Superior temporal gyrus (tissue), 1 donor: ENCODE results near the gene FCRL5.
A peak's percentile ranks its signal among the peaks of the same experiment; 100 is the strongest.
"Not testable (repeated sequence)": the region's sequence is repeated elsewhere in the genome, so short reads cannot be mapped to it uniquely, and the experiment has no call there.

Experiments
- DNase-seq: peaks from one replicate; pipeline ENCODE4 v3.0.0-alpha.2; 2016; ENCODE audit errors: extremely low spot score

FCRL5 gene

DNA sequence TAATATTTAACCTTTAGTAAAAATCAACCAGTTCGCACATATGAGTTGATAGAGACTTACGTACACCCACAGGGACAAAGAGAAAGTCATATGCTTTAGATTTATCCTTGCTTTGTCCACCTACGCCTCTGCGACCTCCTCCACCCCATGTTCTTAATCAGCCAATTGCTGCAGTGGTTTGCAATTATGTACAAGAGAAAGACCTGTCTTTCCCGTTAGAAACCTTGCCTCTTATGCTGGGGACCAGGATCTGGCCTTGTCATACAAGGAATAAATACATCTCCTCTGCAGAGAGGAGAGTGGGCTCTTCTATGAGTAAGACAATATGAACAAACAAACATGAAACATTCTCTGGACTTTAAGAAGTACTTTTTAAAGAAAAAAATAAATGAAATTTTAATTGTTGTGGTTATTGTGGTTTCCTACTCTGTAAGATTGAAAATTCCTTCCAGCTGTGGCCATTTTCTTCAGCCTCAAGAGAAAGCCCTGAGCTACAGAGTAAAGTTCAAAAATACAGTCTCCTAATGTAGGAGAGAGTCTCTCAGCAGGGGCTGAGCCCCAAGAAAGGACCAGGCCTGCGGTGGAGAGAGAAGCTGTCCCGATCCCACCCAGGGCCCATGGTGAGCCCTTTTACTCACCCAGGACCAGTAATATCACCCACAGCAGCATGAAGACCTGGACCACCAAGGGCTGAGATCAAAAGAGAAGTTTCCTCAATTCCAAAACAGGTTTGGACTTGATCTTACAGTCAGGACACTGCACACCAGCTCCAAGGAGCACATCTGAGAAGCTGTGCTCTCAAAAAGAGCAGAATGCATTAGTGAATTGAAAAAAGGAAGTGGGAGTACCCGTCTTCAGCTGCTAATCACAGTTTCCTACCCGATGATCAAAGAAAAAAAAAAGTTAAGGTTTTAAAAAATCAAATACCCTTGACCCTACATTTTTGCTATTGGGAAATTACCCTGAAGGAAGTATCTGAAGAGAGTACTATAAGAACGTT is at the start of gene FCRL5:
Gene FCRL5, minus strand, starts transcription at position 822 of the 1,000 bp plus-strand sequence. Its CDS starts 153 bp downstream, at position 669.
- DNase-seq: no peak

DNA sequence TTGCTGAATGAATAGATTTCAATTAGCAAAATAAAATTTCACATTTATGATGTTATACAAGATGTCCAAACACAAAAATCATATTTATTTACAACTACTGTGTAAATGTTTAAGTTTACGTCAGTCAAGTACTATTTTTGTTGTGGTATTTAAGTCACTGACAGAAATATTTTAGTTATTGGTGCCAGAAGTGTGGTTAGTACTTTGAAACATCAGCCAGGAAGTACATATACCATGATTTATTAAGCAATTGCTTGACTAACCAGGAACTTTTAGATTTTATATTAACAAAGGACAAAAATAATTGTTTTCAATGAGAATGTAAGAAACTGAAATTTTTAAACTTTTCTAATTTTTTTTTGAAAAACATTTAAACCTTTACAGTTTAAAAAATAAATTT is 47.9 kb upstream of the FCRL5 start:
- no peak for DNase-seq

DNA sequence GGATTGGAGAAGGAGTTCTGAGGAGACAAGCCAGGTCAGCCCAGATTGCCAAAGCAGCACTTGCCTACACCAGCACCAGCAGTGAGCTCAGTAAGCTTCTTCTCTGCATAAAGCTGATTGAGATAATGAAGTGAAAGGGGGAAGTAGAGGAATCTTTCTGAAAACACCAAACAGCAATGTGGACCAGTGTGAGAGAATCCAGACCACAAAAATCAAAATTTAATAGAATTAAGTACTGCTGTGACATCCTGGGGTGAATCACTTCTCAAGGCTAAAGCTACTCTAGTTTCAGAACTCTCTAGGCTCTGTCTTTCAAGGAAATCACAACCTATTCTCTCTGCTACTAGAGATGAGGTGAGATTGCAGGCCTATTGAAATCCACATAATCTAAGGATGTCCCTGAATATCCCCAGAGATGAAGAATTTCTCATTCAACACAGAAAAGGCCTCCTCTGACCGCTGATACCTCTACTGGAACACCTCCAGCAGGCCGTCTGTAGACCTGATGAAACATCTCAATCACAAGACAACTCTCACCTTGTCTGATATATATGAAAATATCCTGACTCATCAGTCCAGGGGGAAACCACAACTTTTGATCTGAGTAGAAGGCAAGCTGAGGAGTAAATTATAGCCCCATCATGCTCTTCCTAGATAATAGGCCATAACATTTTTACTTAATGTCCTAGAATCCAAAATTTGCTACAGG is 45.8 kb upstream of the FCRL5 start, which contains the start of gene FCRL4:
Gene FCRL4, minus strand, starts transcription at position 127 of the 709 bp plus-strand sequence. CDS start 141 bp downstream, outside the sequence.
- no peak for DNase-seq

DNA sequence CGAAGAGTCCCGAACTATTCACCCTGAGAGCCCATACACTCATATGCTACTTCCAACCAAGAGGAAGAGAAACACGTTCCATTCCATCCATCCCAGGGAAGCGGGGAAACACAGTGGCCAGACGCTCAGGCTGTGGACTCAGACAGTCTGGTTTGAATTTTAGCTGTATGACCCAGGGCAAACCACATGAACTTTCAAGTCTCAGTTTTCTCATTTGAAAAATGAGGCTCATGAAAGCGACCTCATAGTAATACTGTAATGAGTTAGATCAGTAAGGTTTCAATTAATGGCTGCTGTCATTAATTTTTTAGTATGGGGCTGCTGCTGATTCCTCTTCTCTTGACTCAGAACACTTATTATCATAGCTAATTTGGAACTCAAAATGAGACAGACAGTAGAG is 44.1 kb upstream of the FCRL5 start:
- DNase-seq: no peak

- no peak for DNase-seq
Observed at GRCh38 chr1:157595356-157595755, 43.0 kb upstream of the FCRL5 start.

DNA sequence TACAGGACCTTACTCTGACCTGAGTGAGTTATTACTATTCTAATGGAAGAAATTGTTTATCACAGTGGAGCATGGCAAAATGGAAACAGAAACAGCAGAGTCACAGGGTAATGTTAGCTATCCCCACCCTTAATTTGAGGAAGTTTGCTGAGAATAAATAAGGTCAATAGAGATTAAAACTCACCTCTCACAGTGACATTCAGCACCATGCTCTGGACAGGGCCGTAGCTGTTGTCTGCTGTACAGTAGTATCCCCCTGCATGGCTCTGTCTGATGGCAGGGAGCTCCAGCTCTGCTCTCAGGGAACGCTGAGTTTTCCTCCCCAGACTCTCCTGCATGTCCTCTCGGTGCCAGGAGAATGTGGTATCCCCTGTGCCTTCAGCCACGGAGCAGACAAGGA is 33.7 kb upstream of the FCRL5 start:
- no peak for DNase-seq

- no peak for DNase-seq
Observed at GRCh38 chr1:157584503-157584902, 32.2 kb upstream of the FCRL5 start.

- no peak for DNase-seq
Observed at GRCh38 chr1:157580828-157581210, 28.5 kb upstream of the FCRL5 start.

GRCh38 chr1:157580179-157580827 is 28.0 kb upstream of the FCRL5 start:
- DNase-seq: peak; percentile 85

GRCh38 chr1:157577420-157577819 is 25.1 kb upstream of the FCRL5 start:
- no peak for DNase-seq

DNA sequence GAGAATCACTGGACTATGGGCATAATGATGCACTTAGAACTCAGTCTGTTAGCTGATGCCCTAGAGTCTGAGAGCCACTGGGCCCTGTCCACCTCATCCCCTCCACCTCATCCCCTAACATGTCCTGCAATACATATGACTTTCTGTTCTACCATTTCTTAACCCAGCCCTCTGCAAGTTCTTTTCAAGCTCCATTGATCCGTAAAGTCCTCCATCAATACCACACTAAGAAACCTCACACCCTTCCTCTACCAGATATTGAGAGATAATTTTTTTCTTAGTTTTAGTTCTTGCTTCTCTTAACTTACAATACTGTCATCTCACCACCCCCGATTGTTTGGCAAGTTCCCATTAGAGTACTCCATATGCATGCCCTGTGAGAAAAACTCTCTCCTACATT is 23.4 kb upstream of the FCRL5 start:
- DNase-seq: no peak

DNA sequence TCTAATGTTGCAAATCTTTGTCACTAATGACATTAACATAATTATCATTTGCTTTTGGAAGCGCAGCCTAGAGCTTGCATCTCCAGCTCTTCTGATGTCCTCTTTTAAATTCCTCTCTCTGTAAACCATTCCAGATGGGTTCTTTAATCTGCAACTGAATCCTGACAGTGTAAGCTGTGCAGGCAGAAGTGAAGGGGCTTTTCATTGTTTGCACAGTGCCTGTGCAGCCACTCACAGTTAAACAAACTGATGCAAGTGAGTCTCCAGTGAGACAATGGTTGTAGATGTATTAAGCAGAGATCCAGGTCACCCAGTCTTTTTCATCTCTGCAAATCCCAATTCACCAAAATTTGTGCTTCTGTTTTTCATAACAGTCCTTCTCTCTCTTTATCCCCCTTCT is 22.5 kb upstream of the FCRL5 start:
- no peak for DNase-seq

DNA sequence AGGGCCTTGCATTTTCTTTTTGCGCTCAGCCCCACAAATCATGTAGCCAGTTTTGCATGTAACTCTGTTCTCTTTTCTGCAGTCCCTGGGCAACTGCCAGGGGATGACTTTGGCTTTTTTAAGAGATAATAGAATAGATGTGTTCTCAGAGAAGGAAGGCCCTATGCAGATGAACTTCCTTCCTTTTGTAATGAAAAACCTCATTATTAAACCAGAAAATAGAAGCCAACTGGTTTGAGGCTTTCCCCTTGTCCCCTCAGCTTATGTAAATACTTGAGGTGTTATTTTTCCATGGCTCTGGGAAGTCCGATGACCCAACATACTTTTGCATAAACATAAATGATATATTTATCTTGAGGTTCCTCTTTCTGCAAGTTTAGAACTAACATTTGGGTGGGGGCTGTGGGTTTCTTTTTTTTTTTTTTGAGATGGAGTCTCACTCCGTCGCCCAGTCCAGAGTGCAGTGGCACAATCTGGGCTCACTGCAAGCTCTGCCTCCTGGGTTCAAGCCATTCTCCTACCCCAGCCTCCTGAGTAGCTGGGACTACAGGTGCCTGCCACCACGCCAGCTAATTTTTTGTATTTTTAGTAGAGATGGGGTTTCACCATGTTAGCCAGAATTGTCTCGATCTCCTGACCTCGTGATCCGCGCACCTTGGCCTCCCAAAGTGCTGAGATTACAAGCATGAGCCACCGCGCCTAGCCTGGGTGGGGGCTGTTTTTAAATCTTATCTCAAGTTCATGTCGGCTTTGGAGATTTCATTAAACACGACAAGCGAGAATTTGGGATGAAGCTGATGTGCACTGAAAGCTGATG is 14.4 kb upstream of the FCRL5 start:
- no peak for DNase-seq

DNA sequence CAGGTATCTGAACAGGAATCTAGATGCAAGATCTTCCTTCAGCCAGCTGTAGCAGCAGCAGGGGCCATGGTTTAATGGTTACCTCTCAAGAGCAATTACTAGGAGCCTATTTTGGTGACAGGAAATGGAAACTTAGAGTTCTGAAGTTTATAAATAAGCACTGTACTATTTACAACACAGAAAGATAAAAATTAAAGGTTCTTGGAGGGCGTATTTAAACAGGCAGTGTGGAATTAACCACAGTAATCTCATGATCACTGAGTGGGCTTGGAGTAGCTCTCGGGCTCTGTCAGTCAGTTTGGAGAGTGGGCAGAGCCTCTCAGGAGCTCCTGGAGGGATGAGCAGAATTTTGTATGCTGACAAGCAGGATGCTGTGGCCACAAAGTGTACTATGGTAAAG is 10.2 kb upstream of the FCRL5 start:
- no peak for DNase-seq

- no peak for DNase-seq
Observed at GRCh38 chr1:157558119-157558518, 5.8 kb upstream of the FCRL5 start.

DNA sequence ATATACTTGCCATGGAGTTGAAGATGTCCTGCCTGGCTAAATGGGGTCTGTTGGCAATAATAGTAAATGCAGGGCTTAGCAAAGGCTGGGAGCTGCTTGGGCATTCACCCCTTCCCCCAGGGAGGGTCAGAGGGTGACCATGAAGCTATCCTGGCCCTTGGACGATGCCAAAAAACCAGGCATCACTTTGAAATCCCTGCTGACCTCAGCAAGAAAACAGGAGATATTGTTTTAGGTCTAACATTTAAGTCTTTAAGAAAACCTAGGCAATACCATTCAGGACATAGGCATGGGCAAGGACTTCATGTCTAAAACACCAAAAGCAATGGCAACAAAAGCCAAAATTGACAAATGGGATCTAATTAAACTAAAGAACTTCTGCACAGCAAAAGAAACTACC is 4.2 kb downstream of the FCRL5 start:
- DNase-seq: not testable (repeated sequence)

GRCh38 chr1:157542676-157543075 is 9.6 kb downstream of the FCRL5 start:
- DNase-seq: peak; percentile 29

GRCh38 chr1:157540852-157541251 is 11.5 kb downstream of the FCRL5 start:
- DNase-seq: no peak

DNA sequence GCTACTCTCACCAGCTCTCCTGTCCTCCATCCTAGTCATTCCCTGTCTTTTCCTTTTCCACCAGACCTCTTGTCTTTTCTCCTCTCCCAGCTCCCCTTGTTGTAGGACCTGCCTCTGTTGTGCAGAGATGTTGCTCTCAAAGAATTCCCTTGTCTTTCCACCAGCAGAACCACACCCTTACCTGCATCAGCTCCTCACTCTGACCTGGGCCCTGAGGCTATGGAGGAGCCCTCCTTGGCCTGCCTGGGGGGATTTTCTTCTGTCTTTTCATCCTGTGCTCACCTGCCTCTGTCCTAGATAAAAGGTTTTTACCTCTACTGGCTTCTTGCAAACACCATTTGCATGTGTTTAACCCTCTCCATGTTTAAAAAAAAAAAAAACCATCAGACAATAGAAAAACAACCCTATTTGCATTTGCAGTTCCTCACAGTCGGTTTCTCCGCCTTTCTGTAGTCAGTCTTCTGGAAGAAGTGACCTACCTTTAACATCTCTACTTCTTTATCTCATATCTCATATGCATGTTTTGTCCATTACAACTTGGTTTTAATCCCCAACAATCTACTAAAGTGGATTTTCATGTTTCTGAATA is 12.1 kb downstream of the FCRL5 start:
- DNase-seq: no peak

DNA sequence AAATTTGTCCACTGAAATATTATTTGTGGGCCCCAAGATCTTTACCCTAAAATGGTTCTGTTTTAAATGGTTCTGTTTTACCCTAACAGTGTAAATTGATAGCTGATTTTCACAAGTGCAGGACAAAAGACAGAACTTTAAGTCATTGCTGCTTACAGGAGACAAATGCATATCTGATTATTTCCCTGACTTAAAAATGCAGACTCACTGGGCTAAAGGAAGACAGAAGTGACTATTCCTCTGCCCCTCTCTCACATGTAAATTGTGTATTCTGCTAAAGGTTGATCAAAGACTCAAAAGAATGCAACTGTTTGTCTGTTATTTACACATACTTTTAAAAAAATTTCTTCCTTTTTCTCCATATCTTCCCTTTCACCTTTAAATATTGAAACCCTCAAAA is 12.7 kb downstream of the FCRL5 start:
- DNase-seq: no peak

DNA sequence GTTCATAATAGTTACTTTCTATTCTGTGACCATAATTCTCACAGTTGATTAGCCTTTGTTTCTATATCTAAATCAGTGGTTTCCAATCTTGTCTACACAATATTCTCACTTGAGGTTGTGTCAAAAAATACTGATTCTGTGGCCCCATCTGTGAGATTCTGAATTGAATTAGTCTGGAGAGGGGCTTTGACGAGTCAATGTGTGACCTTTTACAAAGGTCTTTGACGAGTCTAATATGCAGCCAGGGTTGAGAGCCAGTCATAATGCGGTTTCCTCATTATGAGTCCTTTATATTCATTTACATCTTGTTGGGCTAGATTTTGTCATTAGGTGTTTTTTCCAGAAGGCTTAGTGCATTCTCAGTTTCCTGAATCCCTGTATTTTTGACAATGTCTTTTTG is 19.7 kb downstream of the FCRL5 start:
- DNase-seq: no peak
